NCI-H2196 treated with DMSO at 0.1 percent for 48 hours (cell line): Measurements from ENCODE around the gene HHATL.

Source experiments
- DNase-seq: peaks from one replicate; lab custom pipeline; 2025; ENCODE audit not compliant: unreplicated experiment; lab: John Stamatoyannopoulos, UW

Gene HHATL

GRCh38 chr3:42666577-42666998 is 36.0 kb downstream of the HHATL start:
- DNase-seq = no peak

- DNase-seq = no peak
Observed at GRCh38 chr3:42666022-42666421, 36.6 kb downstream of the HHATL start.

- DNase-seq = no peak
Observed at GRCh38 chr3:42665050-42665878, 37.3 kb downstream of the HHATL start.

GRCh38 chr3:42664438-42664803 is 38.2 kb downstream of the HHATL start:
- DNase-seq = no peak

- no peak for DNase-seq
Observed at GRCh38 chr3:42663581-42664437, 38.8 kb downstream of the HHATL start.

- DNase-seq = no peak
Observed at GRCh38 chr3:42662813-42663535, 39.6 kb downstream of the HHATL start.

- DNase-seq = no peak
Observed at GRCh38 chr3:42662037-42662812, 40.4 kb downstream of the HHATL start.

GRCh38 chr3:42661593-42662022 is 41.0 kb downstream of the HHATL start:
- no peak for DNase-seq

- DNase-seq = no peak
Observed at GRCh38 chr3:42660898-42661297, 41.7 kb downstream of the HHATL start.

- no peak for DNase-seq
Observed at GRCh38 chr3:42660131-42660715, 42.4 kb downstream of the HHATL start.

GRCh38 chr3:42659451-42660130 is 43.0 kb downstream of the HHATL start:
- DNase-seq = no peak

- no peak for DNase-seq
Observed at GRCh38 chr3:42658771-42659390, 43.7 kb downstream of the HHATL start.

- DNase-seq = no peak
Observed at GRCh38 chr3:42658091-42658770, 44.4 kb downstream of the HHATL start.

- no peak for DNase-seq
Observed at GRCh38 chr3:42657675-42658074, 44.9 kb downstream of the HHATL start.

- DNase-seq = no peak
Observed at GRCh38 chr3:42656680-42657610, 45.7 kb downstream of the HHATL start.

- DNase-seq = no peak
Observed at GRCh38 chr3:42655980-42656679, 46.5 kb downstream of the HHATL start.

- DNase-seq = no peak
Observed at GRCh38 chr3:42655331-42655888, 47.2 kb downstream of the HHATL start.
